Fibroblast of lung (primary cell): ENCODE results near the gene MLLT10. TPM values are rescaled to one million over a fixed set of nuclear protein-coding genes. Genes with fewer than 3 reads are reported as not detected.

Experiments
- DNase-seq, 2 donors: peaks; one replicate each; pipeline versions ENCODE4 v3.0.0 to v3.0.0-alpha.2; 2010; ENCODE audit warnings: low read depth in 2 of 2
- H2AFZ ChIP-seq: 2 replicates; pipeline ENCODE4 v1.5.1; 2012; ENCODE audit warnings: low read length, control low read depth, inconsistent platforms
- H3K27ac ChIP-seq: 2 replicates; pipeline ENCODE4 v1.5.1; 2011; ENCODE audit warnings: low read length, control low read depth; ENCODE audit not compliant: insufficient read depth
- H3K27me3 ChIP-seq: 2 replicates; pipeline ENCODE4 v1.5.1; 2011; ENCODE audit warnings: mild to moderate bottlenecking, low read length; ENCODE audit not compliant: control insufficient read depth, insufficient read depth
- H3K36me3 ChIP-seq: 2 replicates; pipeline ENCODE4 v1.5.1; 2011; ENCODE audit warnings: low read length; ENCODE audit not compliant: control insufficient read depth, insufficient read depth
- H3K4me1 ChIP-seq: 2 replicates; pipeline ENCODE4 v1.5.1; 2011; ENCODE audit warnings: low read length; ENCODE audit not compliant: control insufficient read depth, insufficient read depth; ENCODE audit errors: extremely low read depth
- H3K4me2 ChIP-seq: 2 replicates; pipeline ENCODE4 v1.5.1; 2011; ENCODE audit warnings: low read length, control low read depth; ENCODE audit not compliant: insufficient read depth; ENCODE audit errors: extremely low read depth
- H3K4me3 ChIP-seq, 4 experiments: fragments of 200-600 bp in 1 of 4; sonication (generic) in 1 of 4; replicated peaks in 1 of 4; 2 replicates each; pipeline ENCODE4 v1.5.1; 2011 to 2016; ENCODE audit warnings: low read length in 4 of 4, low read depth in 3 of 4, mild to moderate bottlenecking in 3 of 4, control low read depth in 2 of 4, inconsistent platforms in 1 of 4, mixed read lengths in 1 of 4; ENCODE audit not compliant: insufficient read depth in 1 of 4; ENCODE audit errors: control extremely low read depth in 1 of 4
- H3K79me2 ChIP-seq: 2 replicates; pipeline ENCODE4 v1.5.1; 2012; ENCODE audit warnings: mild to moderate bottlenecking, low read length, inconsistent platforms; ENCODE audit not compliant: control insufficient read depth, insufficient read depth
- H3K9ac ChIP-seq: 2 replicates; pipeline ENCODE4 v1.5.1; 2011; ENCODE audit warnings: mild to moderate bottlenecking, low read length, control low read depth; ENCODE audit not compliant: insufficient read depth
- H3K9me3 ChIP-seq: 2 replicates; pipeline ENCODE4 v1.5.1; 2012; ENCODE audit warnings: low read depth, low read length; ENCODE audit not compliant: control insufficient read depth, insufficient read depth
- H4K20me1 ChIP-seq: 2 replicates; pipeline ENCODE4 v1.5.1; 2011; ENCODE audit warnings: low read length; ENCODE audit not compliant: control insufficient read depth, insufficient read depth; ENCODE audit errors: extremely low read depth
- EZH2 ChIP-seq: IDR thresholded peaks from 2 replicates; pipeline ENCODE4 v1.5.1; 2012; ENCODE audit warnings: low read length, control low read depth, mild to moderate bottlenecking; ENCODE audit errors: missing control alignments
- polyA plus RNA-seq, 2 donors: library from polyadenylated mRNA; depleted of rRNA in 1 of 2; stranded (reverse) in 1 of 2; unstranded in 1 of 2; fragments of >200 nt; gene quantifications; 2 replicates each; pipeline ENCODE4 v1.2.1, GENCODE V29; 2011 to 2012; ENCODE audit warnings: missing spikeins in 1 of 2
- total RNA-seq: library from RNA; depleted of rRNA; stranded (reverse); fragments of >200 nt; gene quantifications from 2 replicates; pipeline ENCODE4 v1.2.1, GENCODE V29; 2014
- TF ChIP-seq, protein P1 (sequence below), 2 donors: IDR thresholded peaks in 1 of 2; conservative IDR thresholded peaks in 1 of 2; 1 replicate in 1 of 2; 2 replicates in 1 of 2; pipeline ENCODE4 v1.5.1; 2011 to 2012; ENCODE audit warnings: low read length in 2 of 2, control low read depth in 1 of 2, inconsistent platforms in 1 of 2, low read depth in 1 of 2, mild to moderate bottlenecking in 1 of 2

The MLLT10 gene
- total and polyA plus RNA-seq, 2 donors (not counting 1 experiment from before 2014, with no cell fraction given) = 25.6 to 56.3 TPM

- TF ChIP-seq, protein P1, sequence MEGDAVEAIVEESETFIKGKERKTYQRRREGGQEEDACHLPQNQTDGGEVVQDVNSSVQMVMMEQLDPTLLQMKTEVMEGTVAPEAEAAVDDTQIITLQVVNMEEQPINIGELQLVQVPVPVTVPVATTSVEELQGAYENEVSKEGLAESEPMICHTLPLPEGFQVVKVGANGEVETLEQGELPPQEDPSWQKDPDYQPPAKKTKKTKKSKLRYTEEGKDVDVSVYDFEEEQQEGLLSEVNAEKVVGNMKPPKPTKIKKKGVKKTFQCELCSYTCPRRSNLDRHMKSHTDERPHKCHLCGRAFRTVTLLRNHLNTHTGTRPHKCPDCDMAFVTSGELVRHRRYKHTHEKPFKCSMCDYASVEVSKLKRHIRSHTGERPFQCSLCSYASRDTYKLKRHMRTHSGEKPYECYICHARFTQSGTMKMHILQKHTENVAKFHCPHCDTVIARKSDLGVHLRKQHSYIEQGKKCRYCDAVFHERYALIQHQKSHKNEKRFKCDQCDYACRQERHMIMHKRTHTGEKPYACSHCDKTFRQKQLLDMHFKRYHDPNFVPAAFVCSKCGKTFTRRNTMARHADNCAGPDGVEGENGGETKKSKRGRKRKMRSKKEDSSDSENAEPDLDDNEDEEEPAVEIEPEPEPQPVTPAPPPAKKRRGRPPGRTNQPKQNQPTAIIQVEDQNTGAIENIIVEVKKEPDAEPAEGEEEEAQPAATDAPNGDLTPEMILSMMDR (conservative IDR thresholded peaks at IDR 0.05 in 1 of 2, IDR thresholded peaks at IDR 0.05 in 1 of 2; ENCODE audit: low read depth in 1 of 2, low read length in 2 of 2) = no peak
- TF ChIP-seq EZH2 = no peak
- no peaks in the 10 kb centered on the region for H3K79me2 ChIP-seq
- H2AFZ ChIP-seq = no peak overlapping the region
- H3K9ac ChIP-seq = no peak overlapping the region
- H3K4me3 ChIP-seq = no peak overlapping the region
- H3K4me2 ChIP-seq = no peak overlapping the region
- H3K36me3 ChIP-seq = no peaks in the 10 kb centered on the region
- H4K20me1 ChIP-seq = no peaks in the 10 kb centered on the region
- no peaks in the 10 kb centered on the region for H3K27me3 ChIP-seq
- no peak overlapping the region for H3K27ac ChIP-seq
- H3K4me1 ChIP-seq = peaks cover 10% of the 10 kb centered on the region
- no peaks in the 10 kb centered on the region for H3K9me3 ChIP-seq
- peak in 1 of 2 donors; percentile 35 for DNase-seq
Measured at GRCh38 chr10:21726601-21727225, 192.7 kb downstream of the MLLT10 start.

GRCh38 chr10:21727452-21728168, 193.6 kb downstream of the MLLT10 start:
- Histone ChIP-seq H3K79me2 (no peaks in the 10 kb centered on the region), H3K9me3 (no peaks in the 10 kb centered on the region), H3K27me3 (no peaks in the 10 kb centered on the region), H3K4me3 (no peak overlapping the region), H3K36me3 (no peaks in the 10 kb centered on the region), H2AFZ (no peak overlapping the region), H3K27ac (no peak overlapping the region), H4K20me1 (no peaks in the 10 kb centered on the region), H3K4me1 (peaks cover 12% of the 10 kb centered on the region), H3K9ac (no peak overlapping the region), H3K4me2 (no peak overlapping the region)
- TF ChIP-seq, protein P1 (conservative IDR thresholded peaks at IDR 0.05 in 1 of 2, IDR thresholded peaks at IDR 0.05 in 1 of 2; ENCODE audit: low read depth in 1 of 2, low read length in 2 of 2) = no peak
- TF ChIP-seq EZH2 = no peak
- peak; percentile 20 to 54 for DNase-seq

GRCh38 chr10:21728618-21729017, 194.6 kb downstream of the MLLT10 start:
- no peak for DNase-seq
- H4K20me1 ChIP-seq = no peaks in the 10 kb centered on the region
- no peak overlapping the region for H3K9ac ChIP-seq
- peaks cover 10% of the 10 kb centered on the region for H3K4me1 ChIP-seq
- H3K36me3 ChIP-seq = no peaks in the 10 kb centered on the region
- no peaks in the 10 kb centered on the region for H3K27me3 ChIP-seq
- H3K79me2 ChIP-seq = no peaks in the 10 kb centered on the region
- H3K9me3 ChIP-seq = no peaks in the 10 kb centered on the region
- no peak overlapping the region for H3K27ac ChIP-seq
- no peak overlapping the region for H3K4me2 ChIP-seq
- H3K4me3 ChIP-seq = no peak overlapping the region
- H2AFZ ChIP-seq = no peak overlapping the region
- TF ChIP-seq EZH2 = no peak
- TF ChIP-seq, protein P1 (conservative IDR thresholded peaks at IDR 0.05 in 1 of 2, IDR thresholded peaks at IDR 0.05 in 1 of 2; ENCODE audit: low read depth in 1 of 2, low read length in 2 of 2) = no peak
